Astrocyte of the spinal cord (primary cell): ENCODE results near the gene DNM2.

ENCODE experiments used
- DNase-seq: peaks from one replicate; pipeline ENCODE4 v3.0.0; 2011; ENCODE audit warnings: low read depth, low spot score
- H3K4me3 ChIP-seq: 2 replicates; pipeline ENCODE4 v1.5.1; 2011; ENCODE audit warnings: low read depth, mild to moderate bottlenecking, low read length, moderate library complexity
- in situ Hi-C: cut with HindIII; loops from 2 replicates; pipeline ENCODE4 v1.10.0; 2017; ENCODE audit warnings: low sequenced_read_pairs
- TF ChIP-seq, protein P1 (sequence below): IDR thresholded peaks from 2 replicates; pipeline ENCODE4 v1.5.1; 2012; ENCODE audit warnings: low read depth, mild to moderate bottlenecking, low read length, inconsistent platforms

Gene DNM2

DNA sequence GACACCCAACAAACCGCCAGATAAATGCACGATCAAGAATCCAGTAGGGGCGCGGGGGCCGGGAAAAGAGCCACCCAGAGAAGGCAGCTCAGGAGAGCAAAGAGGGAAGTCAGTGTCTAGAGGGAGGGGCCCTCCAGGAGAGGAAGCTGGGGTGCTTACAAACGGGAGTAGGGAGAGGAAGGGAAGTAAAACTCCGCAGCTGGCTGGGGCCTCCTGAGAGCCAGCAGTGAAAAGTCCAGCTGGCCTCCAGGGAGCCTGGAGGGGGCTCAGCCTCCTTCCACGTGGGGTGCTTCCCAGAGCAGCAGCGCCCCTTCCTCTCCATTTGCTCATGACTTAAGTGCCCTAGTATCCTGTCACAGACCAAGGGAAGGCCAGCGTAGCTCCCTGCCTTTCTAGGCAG is 66.4 kb downstream of the DNM2 start:
- TF ChIP-seq, protein P1, sequence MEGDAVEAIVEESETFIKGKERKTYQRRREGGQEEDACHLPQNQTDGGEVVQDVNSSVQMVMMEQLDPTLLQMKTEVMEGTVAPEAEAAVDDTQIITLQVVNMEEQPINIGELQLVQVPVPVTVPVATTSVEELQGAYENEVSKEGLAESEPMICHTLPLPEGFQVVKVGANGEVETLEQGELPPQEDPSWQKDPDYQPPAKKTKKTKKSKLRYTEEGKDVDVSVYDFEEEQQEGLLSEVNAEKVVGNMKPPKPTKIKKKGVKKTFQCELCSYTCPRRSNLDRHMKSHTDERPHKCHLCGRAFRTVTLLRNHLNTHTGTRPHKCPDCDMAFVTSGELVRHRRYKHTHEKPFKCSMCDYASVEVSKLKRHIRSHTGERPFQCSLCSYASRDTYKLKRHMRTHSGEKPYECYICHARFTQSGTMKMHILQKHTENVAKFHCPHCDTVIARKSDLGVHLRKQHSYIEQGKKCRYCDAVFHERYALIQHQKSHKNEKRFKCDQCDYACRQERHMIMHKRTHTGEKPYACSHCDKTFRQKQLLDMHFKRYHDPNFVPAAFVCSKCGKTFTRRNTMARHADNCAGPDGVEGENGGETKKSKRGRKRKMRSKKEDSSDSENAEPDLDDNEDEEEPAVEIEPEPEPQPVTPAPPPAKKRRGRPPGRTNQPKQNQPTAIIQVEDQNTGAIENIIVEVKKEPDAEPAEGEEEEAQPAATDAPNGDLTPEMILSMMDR, result no peak
- no peak overlapping the region for H3K4me3 ChIP-seq
- DNase-seq, result no peak
- in situ Hi-C loops, result no loop called here

DNA sequence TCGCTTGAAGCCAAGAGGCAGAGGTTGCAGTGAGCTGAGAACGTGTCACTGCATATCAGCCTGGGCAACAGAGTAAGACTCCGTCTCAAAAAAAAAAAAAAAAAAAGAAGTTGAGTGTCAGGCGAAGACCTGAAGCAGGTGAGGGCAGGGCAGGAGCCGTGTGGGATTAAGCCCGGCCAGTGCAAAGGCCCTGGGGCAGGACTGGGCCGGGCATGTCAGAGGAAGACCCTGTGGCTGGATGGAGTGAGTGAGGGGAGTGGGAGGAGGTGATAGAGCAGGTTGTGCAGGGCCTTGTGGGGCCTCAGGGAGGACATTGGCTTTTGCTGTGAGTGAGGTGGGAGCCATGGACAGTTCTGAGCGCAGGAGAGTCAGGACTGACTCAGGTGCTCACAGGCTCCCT is 70.3 kb downstream of the DNM2 start:
- in situ Hi-C loops, result no loop called here
- DNase-seq, result no peak
- H3K4me3 ChIP-seq, result no peak overlapping the region
- TF ChIP-seq, protein P1, result no peak

DNA sequence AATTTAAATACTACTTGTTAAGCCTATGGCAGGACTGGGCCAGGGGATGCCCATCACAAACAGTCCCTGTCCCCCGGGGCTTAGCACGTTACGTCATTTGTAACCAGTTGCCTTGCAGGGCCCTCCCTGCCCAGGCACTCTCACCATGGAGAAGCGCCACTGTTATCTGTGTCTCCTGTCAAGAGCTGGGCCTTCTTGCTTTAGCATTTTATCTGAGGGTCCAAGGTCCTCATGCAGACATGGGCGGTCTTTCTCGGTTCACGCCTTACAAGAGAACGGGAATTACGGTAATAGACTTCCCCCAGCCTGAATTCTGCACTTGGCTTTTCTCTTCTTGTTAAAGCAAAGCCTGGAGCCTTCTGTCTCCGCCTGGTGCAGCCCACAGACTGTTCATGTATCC is 72.0 kb downstream of the DNM2 start:
- in situ Hi-C loops, result no loop called here
- no peak for DNase-seq
- TF ChIP-seq, protein P1, result no peak

DNA sequence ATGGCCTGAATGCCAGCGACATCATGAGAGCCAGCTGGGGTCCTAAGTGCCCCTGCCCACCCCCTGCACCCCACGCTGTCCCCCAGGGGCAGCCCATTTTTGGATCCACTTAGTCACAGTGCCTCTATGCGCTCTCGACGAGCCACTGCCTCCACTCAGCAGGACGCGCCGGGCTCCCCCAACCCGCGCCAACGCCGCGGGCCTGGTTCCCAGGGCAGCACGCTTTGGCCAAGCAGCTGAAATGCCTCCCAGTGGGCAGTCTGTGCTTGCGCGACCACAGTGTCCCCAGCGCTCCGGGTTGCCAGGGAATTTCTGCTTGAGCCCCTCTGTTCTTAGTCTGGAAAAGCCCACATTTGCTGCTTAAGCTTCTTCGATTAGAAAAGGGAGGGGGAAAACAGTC is 78.8 kb downstream of the DNM2 start:
- no peak for DNase-seq
- TF ChIP-seq, protein P1, result no peak
- no peak overlapping the region for H3K4me3 ChIP-seq

More for the DNA sequence above, 72.0 kb downstream of the DNM2 start:
- no peak overlapping the region for H3K4me3 ChIP-seq

DNA sequence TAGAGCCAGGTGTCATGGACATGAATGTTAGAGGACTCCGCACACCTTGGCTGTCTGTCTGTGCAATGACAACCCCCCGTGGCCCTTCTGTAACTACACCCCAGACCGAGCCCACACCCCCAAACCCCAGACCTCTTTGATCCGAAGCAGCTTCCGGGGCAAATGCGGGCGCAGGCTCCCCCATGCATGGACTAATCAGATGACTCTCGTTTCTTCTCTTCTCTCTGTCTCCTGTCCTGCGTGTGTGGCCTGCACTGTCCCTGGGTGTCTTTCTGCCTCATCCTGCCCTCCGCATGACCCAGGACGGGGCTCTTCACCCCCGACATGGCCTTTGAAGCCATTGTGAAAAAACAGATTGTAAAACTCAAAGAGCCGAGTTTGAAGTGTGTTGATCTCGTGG is 79.2 kb downstream of the DNM2 start:
- TF ChIP-seq, protein P1, result no peak
- DNase-seq, result no peak
- in situ Hi-C loops, result no loop called here
- H3K4me3 ChIP-seq, result no peak overlapping the region

More for the DNA sequence above, 78.8 kb downstream of the DNM2 start:
- in situ Hi-C loops, result no loop called here

DNA sequence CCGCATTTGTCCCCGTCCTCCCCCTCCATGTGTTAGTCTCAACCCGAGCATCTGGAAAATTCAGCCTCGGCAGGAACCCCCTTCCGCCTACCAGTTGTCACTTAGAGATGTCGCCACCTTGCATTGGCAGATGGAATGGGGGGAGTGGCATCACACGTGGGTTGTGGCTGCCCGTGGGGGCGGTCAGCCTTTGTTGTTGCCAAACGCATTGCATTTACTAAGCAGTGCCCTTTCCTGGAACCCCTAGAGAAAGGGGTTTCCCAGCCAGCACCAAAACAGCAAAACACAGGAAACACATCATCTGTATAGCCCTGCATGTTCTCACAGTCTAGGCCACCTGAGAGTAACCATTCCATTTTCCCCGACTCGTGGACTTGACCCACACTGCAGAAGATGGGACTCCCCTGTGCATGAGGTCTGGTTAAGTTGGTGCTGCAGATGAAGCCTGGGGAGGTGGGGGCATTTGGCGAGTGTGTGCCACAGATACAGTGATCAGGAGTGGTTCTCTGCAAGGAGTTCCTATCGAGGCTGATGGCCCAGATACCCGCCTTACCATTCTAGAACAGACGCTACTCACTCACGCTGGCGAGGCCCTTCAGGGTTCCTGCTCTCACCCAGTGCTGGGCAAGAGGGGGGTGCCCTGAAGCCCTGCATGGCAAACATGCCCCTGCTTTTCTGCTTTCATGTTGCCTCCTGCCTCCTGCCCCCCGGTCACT is 79.8 kb downstream of the DNM2 start:
- DNase-seq, result no peak
- TF ChIP-seq, protein P1, result no peak
- in situ Hi-C loops, result no loop called here
- H3K4me3 ChIP-seq, result no peak overlapping the region

DNA sequence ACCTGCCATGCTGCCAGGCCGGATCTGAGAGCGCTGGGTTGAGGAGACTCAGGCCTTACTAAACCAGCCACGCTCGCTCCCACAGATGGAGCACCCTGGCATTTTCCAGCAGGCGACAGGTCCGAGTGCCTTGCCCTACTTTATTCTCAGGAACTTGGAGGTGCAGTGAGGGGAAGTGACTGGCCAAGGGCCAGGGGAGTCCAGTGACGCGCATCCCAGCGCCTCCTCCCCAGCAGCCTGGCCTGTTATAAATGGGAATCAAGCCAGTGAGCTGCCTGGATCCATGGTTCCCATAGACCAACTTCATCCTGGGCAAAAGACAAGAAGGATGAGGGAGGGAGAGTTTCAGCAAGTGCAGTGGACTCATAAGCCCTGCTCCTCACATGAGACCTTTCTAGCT is 82.6 kb downstream of the DNM2 start:
- in situ Hi-C loops, result no loop called here
- H3K4me3 ChIP-seq, result no peak overlapping the region
- TF ChIP-seq, protein P1, result no peak
- DNase-seq, result no peak
